Pons (tissue), 1 donor: ENCODE data around the gene NFYC.
A peak's percentile ranks its signal among the peaks of the same experiment; 100 is the strongest.
"Not testable (repeated sequence)": the region's sequence is repeated elsewhere in the genome, so short reads cannot be mapped to it uniquely, and the experiment has no call there.

Source experiments
- DNase-seq: peaks from one replicate; pipeline ENCODE4 v3.0.0-alpha.2; 2016; ENCODE audit warnings: low spot score

NFYC gene

DNA sequence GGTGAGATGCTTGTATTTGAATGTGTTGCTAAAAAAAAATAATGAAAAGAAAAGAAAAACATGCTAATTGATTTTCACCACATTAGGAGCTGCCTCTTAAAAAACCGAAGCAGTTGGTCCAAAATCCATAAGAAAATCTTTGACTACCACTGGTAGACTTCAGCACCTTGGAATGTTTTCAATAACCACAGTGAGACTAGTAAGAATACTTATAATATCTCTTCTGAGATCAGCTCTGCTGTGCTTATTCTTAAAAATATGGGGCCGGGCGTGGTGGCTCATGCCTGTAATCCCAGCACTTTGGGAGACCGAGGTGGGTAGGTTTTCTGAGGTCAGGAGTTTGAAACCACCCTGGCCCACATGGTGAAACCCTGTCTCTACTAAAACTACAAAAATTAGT lies 15.1 kb downstream of the NFYC start:
- no peak for DNase-seq

DNA sequence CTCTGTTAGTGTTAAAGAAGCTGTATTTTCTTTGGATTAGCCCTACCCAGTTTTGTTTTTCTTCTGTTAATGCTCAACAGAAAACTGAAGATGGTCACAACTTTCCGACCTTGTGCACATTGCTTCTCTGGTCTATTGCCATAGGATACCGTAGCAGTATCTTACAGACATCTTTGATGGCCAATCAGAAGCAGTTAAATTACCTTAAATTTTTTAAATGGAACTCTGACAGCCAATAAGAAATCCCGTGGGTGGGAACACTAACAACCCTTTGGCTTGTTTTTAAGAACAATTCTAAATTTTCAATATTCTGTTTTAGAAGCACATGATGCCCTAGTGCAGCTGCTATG lies 17.2 kb downstream of the NFYC start:
- DNase-seq = no peak

DNA sequence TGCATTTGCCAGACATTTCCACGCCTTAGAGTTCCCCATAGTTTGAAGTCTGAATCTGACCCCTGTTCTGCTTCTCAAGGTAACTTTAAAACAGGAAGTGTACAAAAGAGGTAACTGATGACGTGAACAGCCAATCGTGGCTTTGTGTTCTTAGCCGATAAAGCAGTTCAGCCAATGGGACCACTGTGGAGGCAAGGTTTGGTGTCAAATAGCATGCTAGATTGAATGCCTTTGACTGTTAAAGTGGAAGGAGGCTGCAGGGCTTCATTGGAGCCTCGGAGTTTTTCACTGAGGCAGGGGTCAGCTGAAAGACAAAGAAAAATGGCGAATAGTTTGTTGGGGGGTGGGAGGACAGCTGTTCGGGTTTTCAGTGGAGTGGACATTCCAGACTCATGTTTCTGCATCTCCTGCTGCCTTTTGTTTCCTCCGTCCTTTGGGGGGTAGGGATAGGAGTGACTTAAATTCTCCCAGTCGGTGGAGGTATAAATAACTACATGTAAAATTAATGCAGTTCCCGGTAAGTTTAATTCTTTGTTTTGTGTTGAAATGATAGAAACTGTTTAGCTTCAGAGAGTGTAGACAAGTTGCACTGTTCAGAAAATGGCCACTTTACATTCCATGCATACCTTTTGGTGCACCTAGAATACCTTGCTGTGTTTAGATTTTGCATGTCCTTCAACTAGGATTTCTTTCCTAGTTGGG lies 17.7 kb downstream of the NFYC start:
- peak; percentile 99 for DNase-seq

DNA sequence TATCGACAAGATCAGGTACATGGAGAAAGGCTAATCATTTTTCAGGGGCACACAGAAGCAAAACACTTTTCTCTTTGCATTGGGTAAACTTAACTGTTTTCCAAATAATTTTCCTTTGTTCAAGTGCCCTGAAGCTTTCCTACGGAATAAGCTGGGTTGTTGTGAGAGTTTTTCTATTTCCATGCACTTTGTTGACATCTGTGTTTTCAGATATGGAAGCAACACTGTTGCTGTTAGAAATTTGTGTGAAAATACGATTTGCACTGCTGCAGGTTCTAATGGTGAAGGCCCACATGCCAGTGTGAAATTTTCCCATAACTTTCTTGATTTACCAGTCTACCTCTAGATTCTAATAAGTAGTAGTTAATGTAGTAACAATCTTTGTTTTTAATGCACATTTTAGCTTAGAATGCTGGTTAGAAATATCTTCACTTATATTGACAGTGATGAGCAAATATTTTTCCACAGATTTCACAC lies 18.3 kb downstream of the NFYC start:
- no peak for DNase-seq

DNA sequence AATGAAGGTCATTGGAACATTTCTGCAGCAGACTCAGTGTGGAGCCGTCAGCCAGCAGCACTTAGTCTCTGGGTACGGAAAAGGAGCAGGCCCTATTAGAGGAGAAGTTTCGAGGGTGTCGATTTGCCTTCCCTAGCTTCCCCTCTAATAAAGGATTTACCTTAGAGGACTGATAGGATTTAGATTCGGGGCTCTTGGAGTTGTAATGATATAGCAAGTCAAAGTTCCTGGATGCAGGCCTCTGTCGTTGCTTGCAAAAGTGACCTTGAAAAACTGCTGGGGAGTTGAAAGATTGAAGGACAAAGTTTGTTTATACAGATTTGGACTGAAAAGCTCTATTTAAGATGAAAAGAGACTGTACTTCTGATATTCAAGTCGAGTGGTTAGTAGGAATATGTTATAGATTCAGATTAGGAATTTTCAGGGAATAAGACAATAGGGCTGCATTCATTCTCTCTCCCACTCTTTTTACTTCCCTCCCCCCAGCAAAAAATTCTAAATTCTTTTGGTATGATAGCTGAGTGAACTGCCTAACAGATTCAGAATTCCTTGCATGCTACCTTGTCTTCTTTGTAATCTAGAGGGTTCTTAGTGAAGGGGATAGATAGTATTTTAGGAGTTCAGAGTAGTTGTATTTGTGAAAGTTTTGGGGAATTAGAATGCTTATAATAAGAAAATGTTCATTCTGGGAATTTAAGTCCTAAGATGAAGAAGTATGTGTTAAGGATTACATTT lies 19.2 kb downstream of the NFYC start:
- peak; percentile 28 for DNase-seq

DNA sequence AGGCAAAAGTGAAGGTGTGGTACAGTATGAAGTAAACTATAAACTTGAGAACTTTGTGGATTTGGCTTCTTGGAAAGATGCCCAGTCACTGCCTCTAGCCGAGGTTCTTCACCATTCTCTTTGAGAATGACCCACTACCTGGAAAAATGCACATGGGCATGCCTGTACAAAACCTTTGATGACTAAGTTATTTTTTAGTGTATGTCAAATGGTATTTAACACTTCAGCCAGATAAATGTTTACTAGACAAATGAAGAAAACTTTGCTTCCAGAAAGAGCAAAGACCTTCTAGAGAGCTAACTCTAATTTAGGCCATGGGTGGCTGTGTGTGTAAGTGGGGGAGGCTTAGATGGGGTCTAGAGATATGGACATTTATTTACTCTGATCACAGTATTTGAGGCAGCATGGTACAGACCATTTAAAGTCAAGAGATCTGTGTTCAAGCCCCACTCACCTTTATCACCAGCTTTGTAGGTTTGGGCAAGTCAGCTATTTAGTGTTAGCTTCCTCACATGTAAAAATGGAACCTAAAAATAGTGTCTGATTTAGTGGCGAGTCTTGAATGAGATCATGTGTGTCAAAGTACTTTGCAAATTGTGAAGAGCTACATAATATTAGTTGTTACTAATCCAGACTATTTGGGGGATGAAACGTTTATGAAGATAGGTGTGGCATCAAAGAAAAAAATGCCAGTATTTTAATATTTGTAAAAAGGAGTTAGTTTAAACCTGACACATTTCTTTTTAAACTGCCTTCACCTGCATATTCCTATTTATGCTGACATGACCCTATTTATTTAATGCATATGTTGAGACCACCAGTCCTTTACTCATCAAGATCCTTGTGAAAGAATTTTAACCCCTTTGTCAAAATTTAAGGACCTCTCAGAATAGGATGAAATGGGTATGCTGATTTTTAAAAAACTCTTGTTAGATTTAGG lies 20.2 kb downstream of the NFYC start:
- DNase-seq = no peak

DNA sequence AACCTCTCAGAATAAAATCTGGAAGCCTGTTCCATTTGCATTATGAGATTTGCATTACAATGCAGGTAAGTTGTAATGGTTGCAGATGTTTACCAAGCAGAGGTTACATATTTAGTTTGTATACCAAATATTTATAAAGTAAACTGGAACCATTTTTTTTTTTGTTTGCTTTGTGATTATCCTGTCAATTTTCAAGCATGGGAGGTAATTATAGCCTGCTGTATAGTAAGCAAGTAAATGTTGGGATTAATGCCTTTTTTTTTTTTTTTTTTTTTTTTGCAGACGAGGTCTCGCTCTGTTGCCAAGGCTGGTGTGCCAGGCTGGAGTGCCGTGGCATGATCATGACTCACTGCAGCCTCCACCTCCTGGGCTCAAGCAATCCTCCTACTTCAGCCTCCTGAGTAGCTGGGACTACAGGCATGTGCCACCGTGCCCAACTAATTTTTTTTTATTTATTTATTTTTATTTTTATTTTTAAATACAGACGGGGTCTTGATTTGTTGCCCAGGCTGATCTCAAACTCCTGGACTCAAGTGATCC lies 21.0 kb downstream of the NFYC start:
- DNase-seq = no peak

DNA sequence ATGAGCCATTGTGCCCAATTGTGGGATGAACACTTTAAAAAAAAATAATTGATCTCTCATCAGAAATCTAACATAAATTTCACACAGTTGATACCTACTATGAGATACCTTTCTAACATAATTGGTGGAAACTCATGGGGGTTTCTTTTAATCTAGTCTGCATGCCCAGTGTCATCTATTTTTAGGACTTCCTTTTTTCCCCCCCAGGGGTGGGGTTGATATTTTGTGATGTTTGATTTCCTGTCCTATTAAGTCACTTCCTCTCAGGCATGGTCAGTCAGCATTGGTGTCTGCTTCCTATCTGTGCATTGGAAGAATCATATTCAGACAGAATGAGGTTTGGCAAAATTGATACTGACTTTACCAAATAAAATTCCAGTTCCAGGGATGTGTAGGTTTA lies 21.5 kb downstream of the NFYC start:
- peak; percentile 49 for DNase-seq

DNA sequence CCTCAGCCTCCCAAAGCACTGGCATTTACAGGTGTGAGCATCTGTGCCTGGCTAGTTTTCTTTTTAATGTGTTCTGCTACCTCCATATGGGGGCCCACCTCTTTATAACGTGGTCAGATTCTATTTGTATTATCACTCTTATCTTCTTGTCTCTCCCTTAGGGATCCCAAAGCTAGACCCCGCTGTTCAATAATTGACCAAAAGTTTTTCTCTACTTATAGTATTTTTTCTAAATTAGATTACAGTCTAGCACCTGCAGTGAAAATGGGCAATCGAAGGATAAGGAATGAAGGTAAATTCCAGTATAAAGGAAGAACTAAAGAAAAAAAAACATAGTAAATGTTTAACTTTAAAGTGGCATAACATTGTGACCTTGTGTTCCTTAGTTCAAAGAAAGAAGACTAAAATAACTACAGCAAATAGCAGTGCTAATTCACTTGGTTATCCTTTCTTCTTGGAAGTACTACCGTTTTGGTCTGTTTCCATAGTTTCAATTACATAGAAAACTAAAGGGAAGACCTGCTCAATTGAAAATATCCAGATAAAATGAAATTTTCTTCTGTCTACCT lies 24.1 kb downstream of the NFYC start:
- DNase-seq = no peak

DNA sequence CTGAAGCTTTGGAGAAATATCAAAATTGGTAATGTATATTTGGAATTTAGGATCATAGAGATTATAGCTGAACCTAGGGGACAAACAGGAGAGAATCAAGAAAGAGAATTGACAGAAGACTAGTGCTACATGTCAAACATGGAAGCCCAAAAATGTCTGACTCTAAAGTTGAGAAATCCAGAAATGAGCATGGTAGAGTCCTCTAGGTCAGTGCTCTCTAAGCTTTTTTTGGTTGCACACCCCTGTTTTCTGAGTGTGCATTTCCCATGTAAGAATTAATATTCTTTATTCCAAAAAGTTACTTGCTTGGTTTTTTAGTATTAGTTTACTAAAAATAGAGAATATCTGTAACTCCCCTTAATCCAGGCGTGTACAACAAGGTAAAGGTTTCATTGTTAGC lies 25.6 kb downstream of the NFYC start:
- no peak for DNase-seq

DNA sequence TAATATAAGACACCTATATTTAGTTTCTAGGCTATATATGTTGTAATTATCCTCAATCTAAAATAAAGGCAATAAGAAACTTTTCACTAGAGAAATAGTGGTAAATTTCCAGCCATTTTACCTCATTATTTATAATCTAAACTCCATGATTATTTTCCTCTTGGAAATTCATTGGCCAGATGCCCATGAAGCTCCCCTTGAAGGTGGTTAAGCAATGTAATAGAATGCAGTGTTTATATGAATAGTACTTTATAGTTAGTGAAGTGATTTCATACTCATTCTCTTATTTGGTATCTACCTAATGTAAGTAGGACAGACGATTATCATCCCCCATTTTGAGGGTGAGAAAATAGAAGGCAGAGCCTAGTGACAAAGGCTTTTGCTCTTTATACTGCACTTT lies 26.5 kb downstream of the NFYC start:
- no peak for DNase-seq

DNA sequence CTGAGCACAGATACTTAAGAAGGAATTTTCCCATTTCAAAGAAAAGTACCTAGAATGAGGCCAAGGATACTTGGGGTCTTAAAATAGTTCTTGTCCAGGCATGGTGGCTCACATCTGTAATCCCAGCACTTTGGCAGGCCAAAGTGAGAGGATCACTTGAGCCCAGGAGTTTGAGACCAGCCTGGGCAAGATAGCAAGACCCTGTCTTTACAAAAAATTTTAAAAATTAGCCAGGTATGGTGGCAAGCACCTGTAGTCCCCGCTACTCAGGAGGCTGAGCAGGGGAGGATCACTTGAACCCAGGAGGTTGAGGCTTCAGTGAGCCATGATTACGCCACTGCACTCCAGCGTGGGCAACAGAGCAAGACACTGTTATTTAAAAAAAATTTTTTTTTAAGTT lies 29.0 kb downstream of the NFYC start:
- DNase-seq = no peak

DNA sequence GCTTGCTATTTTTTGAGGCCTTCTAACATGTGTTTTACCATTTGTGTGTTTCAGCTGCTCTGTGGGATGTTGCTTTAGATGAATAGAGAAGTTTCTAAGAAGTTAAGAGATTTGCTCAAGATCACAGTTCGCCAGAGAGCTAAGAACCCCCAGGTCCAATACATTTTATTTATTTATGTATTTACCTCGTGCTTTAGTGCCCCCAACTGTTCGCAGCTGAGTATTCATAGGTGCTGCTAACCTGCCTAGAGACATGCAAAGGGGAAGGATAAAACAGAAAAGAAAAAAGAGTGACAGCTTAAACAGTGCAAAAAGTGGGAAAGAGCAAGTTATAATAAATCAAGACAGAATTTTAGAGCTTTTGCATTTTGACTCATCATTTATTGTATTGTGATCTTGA lies 31.1 kb downstream of the NFYC start:
- no peak for DNase-seq

DNA sequence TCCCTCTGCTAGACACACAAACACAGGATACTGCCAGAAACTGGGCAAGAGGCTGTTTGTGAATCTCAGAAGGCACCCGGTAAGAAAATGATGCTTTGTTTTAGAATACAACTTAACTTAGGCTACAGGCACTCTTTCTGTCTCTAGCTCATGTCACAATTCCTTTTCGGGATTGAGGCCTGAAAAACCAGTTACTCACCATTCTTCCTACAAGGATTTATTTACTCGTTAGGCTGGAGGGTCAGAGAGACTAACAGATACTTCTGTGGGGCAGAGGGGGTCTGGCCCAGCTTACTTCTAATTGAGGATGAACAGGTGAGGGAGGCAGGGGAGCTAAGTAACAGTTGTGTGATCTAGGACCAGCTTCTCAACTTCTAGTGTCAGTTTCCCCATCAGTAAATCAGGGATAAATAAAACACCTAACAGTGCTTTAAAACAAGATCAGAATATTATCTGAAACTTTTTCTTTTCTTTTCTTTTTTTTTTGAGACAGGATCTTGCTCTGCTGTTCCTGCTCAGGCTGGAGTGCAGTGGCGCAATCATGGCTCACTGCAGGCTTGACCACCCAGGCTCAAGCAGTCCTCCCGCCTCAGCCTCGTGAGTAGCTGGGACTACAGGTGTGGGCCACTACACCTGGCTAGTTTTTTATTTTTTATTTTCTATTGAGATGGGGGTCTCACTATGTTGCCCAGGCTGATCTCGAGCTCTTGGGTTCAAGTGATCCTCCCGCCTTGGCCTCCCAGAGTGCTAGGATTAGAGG lies 31.9 kb downstream of the NFYC start:
- no peak for DNase-seq

DNA sequence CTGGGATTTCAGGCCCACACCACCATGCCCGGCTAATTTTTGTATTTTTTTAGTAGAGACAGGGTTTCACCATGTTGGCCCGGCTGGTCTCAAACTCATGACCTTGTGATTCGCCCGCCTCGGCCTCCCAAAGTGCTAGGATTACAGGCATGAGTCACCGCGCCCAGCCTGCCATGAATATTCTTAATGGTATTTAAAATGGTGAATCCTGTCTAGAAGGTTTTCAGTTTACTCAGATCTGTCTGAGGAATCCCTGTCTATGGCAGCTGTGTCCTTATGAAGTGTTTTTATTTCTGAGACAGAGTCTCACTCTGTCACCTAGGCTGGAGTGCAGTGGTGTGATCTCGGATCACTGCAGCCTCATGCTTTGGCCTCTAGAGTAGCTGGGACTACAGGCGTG lies 36.2 kb downstream of the NFYC start:
- not testable (repeated sequence) for DNase-seq

DNA sequence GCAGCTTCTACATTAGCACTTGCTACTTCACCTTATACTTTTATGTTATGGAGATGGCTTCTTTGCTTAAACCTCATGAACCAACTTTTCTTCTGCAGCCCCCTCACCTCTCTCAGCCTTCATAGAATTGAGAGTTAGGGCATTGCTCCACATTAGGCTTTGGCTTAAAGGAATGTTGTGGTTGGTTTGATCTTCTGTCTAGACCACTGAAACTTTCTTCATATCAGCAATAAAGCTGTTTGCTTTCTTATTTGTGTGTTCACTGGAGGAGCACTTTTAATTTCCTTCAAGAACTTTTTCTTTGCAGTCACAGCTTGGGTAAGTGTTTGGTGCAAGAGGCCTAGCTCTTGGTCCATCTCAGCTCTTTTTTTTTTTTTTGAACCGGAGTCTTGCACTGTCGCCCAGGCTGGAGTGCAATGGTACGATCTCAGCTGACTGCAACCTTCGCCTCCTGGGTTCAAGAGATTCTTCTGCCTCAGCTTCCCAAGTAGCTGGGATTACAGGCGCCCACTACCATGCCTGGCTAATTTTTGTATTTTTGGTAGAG lies 37.9 kb downstream of the NFYC start:
- not testable (repeated sequence) for DNase-seq

DNA sequence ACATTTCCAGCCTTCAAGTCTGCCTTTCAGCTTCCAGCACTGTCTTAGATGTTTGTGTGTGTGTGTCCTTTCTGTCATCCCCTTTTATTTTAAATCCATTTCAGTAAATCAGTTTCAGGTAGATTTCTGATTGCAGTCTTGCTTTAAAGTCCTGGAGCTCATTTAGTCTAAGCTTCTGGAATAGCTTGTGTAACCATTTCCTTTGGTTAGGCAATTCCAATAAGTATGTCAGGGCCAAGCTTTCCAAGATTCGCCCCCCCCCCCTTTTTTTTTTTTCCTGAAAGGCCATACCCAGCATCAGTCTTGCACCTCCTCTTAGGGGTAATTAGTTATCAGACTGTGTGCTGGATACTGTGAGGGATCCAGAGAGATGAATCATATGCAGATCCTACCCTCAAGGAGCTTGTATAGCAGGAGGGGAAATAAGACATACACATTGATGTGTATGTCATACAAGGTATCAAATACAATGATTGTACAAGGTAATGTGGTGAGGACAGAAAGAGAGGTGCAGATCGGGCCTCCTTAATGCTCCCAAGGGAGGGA lies 41.3 kb downstream of the NFYC start:
- no peak for DNase-seq

DNA sequence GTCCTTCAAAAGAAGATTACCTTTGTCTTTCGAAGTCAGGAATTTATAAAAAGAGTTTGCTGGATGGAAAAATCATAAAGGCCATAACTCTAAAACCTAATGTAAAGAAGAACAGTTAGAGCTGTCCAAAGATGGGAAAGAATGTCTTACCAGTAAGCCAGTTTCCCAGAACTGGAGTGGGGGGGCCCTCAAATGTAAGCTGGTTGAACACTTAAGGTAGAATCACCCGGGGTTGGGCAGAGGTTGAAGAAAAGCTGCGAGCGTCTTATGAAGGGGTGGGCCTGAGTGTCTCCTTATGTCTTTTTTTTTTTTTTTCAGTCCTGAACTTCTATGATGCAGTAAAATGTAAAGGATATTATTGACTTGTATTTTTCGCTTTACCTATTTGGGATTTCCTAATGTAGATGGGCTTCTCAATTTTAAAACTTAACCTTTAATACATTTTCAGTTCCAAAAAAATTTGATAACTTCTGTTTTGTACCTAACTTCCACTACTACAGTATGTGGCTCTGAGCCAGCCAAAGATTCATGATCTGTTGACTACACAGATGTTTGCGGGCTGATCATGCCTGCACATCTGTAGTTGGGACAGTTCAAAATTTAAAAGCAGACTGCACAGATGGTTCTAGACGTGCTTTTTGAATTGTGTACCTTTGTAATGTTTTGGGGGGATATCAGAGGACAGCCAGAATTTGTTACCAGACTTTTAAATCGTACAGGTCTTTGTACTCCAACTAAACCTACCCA lies 43.6 kb downstream of the NFYC start:
- no peak for DNase-seq

DNA sequence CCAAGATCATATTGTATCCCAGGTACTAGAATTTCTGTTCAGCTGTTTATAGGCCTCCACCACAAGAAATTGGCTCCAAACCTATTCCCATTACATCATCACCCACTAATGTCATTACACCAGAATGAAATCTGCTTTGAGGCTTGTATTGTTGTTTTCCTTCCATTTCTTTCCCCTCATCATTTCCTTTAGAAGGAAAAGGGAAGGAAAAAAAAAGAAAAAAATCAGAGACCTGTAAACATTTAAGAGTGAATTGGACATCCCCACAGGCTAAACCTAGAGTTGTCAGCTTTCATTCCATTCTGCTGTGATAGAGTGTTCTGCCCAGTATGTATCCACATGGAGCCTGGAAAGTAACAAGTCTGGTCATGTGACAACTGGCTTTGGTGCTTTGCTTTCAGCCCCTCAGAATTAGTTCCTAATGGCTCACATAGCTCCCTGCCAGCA lies 44.6 kb downstream of the NFYC start:
- no peak for DNase-seq

DNA sequence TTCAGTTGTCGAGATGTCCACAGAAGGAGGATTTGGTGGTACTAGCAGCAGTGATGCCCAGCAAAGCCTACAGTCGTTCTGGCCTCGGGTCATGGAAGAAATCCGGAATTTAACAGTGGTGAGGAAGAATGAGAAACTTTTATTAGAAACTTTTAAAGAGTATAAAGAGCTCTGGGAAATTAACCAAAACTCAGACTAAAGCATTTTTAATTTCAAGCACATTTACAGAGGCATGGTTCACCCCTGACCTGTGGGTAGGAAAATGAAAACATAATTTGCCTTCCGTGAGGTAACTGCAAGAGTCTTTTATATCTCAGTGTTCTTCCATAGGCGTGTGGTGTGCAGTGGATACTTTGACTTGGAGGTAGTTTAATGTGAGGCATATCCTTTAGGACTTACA lies 47.3 kb downstream of the NFYC start:
- no peak for DNase-seq
